Small intestine (tissue), 7 donors: ENCODE data around the gene ATRIP. TPM values are rescaled to one million over a fixed set of nuclear protein-coding genes. Genes with fewer than 3 reads are reported as not detected.

ENCODE experiments used
- DNase-seq, 2 donors: peaks; one replicate each; pipeline versions ENCODE4 v3.0.0 to v3.0.0-alpha.2; 2013
- FAIRE-seq: peaks from 2 replicates; lab custom pipeline; 2012; peaks lifted over from hg19 to GRCh38; lab: Jason Lieb, UNC
- H3K27ac ChIP-seq, 3 donors: one replicate each; pipeline ENCODE4 v1.5.1; 2013; ENCODE audit warnings: low read length in 2 of 3, mild to moderate bottlenecking in 2 of 3, control low read depth in 1 of 3, inconsistent platforms in 1 of 3, low read depth in 1 of 3, moderate library complexity in 1 of 3
- H3K27me3 ChIP-seq, 3 donors: one replicate each; pipeline ENCODE4 v1.6.1; 2013; ENCODE audit warnings: low read length in 3 of 3, inconsistent platforms in 1 of 3; ENCODE audit not compliant: control insufficient read depth in 3 of 3, insufficient read depth in 3 of 3
- H3K36me3 ChIP-seq, 3 donors: one replicate each; pipeline ENCODE4 v1.6.1; 2013; ENCODE audit warnings: low read length in 3 of 3, inconsistent platforms in 1 of 3, low read depth in 1 of 3, mild to moderate bottlenecking in 1 of 3, moderate library complexity in 1 of 3; ENCODE audit not compliant: control insufficient read depth in 3 of 3, insufficient read depth in 2 of 3
- H3K4me1 ChIP-seq, 3 donors: one replicate each; pipeline ENCODE4 v1.6.1; 2013; ENCODE audit warnings: low read length in 2 of 3, inconsistent platforms in 1 of 3, low read depth in 1 of 3, mild to moderate bottlenecking in 1 of 3, moderate library complexity in 1 of 3; ENCODE audit not compliant: control insufficient read depth in 3 of 3, insufficient read depth in 2 of 3
- H3K4me3 ChIP-seq, 3 donors: one replicate each; pipeline ENCODE4 v1.5.1; 2013; ENCODE audit warnings: low read length in 3 of 3, control low read depth in 1 of 3, inconsistent platforms in 1 of 3, low read depth in 1 of 3, mild to moderate bottlenecking in 1 of 3, moderate library complexity in 1 of 3
- H3K9me3 ChIP-seq, 2 donors: one replicate each; pipeline ENCODE4 v1.6.1; 2013; ENCODE audit warnings: low read depth in 1 of 2, low read length in 1 of 2; ENCODE audit not compliant: control insufficient read depth in 2 of 2, insufficient read depth in 1 of 2
- WGBS, 3 donors: extraction: QIAGEN DNeasy Blood & Tissue Kit; methylation state at CpG; one replicate each; pipeline ENCODE4 v1.1.7; 2013; 5-methylcytosine and 5-hydroxymethylcytosine counted together
- polyA plus RNA-seq, 4 donors: library from polyadenylated mRNA; stranded (reverse) in 3 of 4; unstranded in 1 of 4; fragments of 200-250 nt in 3 of 4; fragments of 120-200 nt in 1 of 4; gene quantifications; one replicate each; pipeline versions ENCODE4 v1.2.1 to v1.2.3, GENCODE V29; 2013
- donor health status: healthy with polysubstance abuse.
- donor health status: control.
- donor health status: control.
- donor health status: Bipolar disorder and iron deficiency.
- donor health status: healthy.

ATRIP gene
- polyA plus RNA-seq, 4 donors: 1.1 to 6.8 (median 3.2) TPM

DNA sequence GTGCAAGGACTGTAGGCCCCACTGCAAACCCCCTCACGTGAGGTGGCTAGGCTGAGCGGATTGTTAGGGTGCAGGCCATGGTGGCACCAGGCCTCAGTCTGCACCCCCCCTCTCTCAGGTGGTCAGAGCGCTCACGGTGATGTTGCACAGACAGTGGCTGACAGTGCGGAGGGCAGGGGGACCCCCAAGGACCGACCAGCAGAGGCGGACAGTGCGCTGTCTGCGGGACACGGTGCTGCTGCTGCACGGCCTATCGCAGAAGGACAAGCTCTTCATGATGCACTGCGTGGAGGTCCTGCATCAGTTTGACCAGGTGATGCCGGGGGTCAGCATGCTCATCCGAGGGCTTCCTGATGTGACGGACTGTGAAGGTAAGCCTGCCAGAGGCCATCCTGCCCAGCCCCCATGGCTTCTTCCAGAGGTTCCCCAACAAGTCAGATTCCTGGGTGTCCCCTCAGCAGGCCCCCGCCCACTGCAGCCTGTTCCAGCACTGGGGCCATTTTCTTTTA, 18.2 kb downstream of the ATRIP start:
- H3K36me3 ChIP-seq: peaks cover 0 to 80% (median 5%) of the 10 kb centered on the region in 3 donors
- peak overlapping the region; percentile 96 to 98 (median 98) for H3K27ac ChIP-seq
- no peaks in the 10 kb centered on the region for H3K27me3 ChIP-seq
- FAIRE-seq (no peak), DNase-seq (no peak)
- H3K9me3 ChIP-seq: no peaks in the 10 kb centered on the region
- H3K4me1 ChIP-seq: peaks cover 12 to 41% (median 14%) of the 10 kb centered on the region in 3 donors
- WGBS, 3 donors: 93 to 95% (median 94%) methylated on average over 17 of the region's 17 CpGs
- H3K4me3 ChIP-seq: no peak overlapping the region

GRCh38 chr3:48465237-48465530, 18.6 kb downstream of the ATRIP start:
- H3K36me3 ChIP-seq: peaks cover 0 to 80% (median 2%) of the 10 kb centered on the region in 3 donors
- WGBS, 3 donors: 17 to 47% (median 24%) methylated on average over 7 of the region's 7 CpGs
- peaks cover 13 to 45% (median 14%) of the 10 kb centered on the region in 3 donors for H3K4me1 ChIP-seq
- H3K4me3 ChIP-seq: no peak overlapping the region
- H3K9me3 ChIP-seq: no peaks in the 10 kb centered on the region
- FAIRE-seq (no peak), DNase-seq (no peak)
- no peaks in the 10 kb centered on the region for H3K27me3 ChIP-seq
- peak overlapping the region; percentile 96 to 98 (median 98) for H3K27ac ChIP-seq

DNA sequence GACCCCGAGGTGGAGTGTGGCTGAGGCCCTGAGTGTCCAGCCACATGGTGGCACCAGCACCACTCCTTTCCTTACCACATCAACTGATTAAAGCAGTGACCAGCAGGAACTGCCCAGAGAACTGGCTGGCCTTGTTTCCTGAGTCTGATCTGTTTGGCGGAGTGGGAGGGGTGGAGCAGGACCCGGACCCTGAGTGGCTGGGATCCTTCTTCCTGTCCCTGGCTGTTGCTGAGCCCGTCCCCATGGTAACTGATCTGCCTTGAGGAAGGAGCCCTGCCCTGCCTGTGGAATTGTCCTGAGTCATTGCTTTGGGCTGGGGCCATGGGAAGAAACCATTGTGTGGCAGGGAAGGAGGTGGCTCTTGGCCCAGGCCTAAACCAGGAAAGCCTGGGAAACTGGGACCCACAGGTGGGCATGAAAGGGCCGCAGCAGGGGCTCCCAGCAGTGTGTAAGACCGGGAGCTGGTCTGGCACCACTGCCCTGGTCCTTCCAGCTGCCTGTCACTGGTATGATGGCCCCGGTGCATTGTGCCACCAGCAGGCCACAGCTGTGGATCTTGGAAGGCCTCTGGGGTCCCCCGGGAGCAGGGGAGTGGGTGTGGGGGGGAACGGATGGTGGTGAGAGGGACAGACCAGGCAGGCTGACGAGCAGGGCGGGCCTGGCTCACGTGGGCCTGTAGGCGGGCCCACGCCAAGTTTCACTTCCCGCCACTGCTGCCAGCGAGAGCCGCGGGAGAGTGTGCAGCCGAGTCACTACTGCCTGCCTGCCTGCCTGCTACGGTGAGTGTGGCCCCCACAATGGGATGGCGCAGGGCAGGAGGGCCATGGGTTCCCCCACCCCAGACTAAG, 19.2 kb downstream of the ATRIP start:
- Histone ChIP-seq H3K27ac (peak overlapping the region; percentile 96 to 98 (median 98)), H3K9me3 (no peaks in the 10 kb centered on the region), H3K27me3 (no peaks in the 10 kb centered on the region), H3K4me3 (peak overlapping the region; percentile 52 to 70 (median 53)), H3K4me1 (peaks cover 14 to 51% (median 16%) of the 10 kb centered on the region in 3 donors), H3K36me3 (peaks cover 0 to 80% (median 0%) of the 10 kb centered on the region in 3 donors)
- WGBS, 3 donors: 2 to 3% (median 2%) methylated on average over 18 to 21 of the region's 21 CpGs
- FAIRE-seq: no peak
- peak; percentile 97 to 99 for DNase-seq

DNA sequence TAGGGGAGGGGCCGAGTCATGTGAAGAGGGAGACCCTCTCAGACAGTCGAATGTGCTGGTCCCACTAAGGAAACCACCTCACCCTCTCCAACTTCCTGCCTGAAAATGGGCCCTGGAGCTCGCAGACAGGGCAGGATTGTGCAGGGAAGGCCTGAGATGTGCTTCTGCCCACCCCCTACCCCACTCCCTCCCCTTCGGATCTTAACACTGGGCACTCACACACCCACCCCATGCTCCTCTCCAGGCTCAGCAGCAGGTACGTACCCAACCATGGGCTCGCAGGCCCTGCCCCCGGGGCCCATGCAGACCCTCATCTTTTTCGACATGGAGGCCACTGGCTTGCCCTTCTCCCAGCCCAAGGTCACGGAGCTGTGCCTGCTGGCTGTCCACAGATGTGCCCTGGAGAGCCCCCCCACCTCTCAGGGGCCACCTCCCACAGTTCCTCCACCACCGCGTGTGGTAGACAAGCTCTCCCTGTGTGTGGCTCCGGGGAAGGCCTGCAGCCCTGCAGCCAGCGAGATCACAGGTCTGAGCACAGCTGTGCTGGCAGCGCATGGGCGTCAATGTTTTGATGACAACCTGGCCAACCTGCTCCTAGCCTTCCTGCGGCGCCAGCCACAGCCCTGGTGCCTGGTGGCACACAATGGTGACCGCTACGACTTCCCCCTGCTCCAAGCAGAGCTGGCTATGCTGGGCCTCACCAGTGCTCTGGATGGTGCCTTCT, 20.0 kb downstream of the ATRIP start:
- DNase-seq (peak in 1 of 2 donors; percentile 29), FAIRE-seq (no peak)
- H3K27me3 ChIP-seq: no peaks in the 10 kb centered on the region
- peak overlapping the region; percentile 96 to 98 (median 98) for H3K27ac ChIP-seq
- 6 to 19% (median 6%) methylated on average over 19 of the region's 19 CpGs for WGBS, 3 donors
- no peaks in the 10 kb centered on the region for H3K9me3 ChIP-seq
- peak overlapping the region; percentile 52 to 70 (median 53) for H3K4me3 ChIP-seq
- H3K36me3 ChIP-seq: peaks cover 0 to 77% (median 0%) of the 10 kb centered on the region in 3 donors
- H3K4me1 ChIP-seq: peaks cover 14 to 56% (median 16%) of the 10 kb centered on the region in 3 donors

- H3K4me3 ChIP-seq: peak overlapping the region; percentile 52 to 70 (median 53)
- WGBS, 3 donors: 59 to 74% (median 65%) methylated on average over 9 of the region's 9 CpGs
- no peak for DNase-seq
- peaks cover 0 to 74% (median 0%) of the 10 kb centered on the region in 3 donors for H3K36me3 ChIP-seq
- H3K27me3 ChIP-seq: no peaks in the 10 kb centered on the region
- H3K4me1 ChIP-seq: peaks cover 16 to 62% (median 16%) of the 10 kb centered on the region in 3 donors
- peak overlapping the region; percentile 96 to 98 (median 98) for H3K27ac ChIP-seq
- no peak for FAIRE-seq
- no peaks in the 10 kb centered on the region for H3K9me3 ChIP-seq
Measured at GRCh38 chr3:48467110-48467454, 20.5 kb downstream of the ATRIP start.

GRCh38 chr3:48467473-48468267, 21.1 kb downstream of the ATRIP start:
- no peaks in the 10 kb centered on the region for H3K9me3 ChIP-seq
- FAIRE-seq (no peak), DNase-seq (no peak)
- peak overlapping the region; percentile 56 to 98 (median 96) for H3K27ac ChIP-seq
- peaks cover 0 to 74% (median 0%) of the 10 kb centered on the region in 3 donors for H3K36me3 ChIP-seq
- no peak overlapping the region for H3K4me3 ChIP-seq
- H3K4me1 ChIP-seq: peaks cover 16 to 62% (median 16%) of the 10 kb centered on the region in 3 donors
- WGBS, 3 donors: 49 to 56% (median 52%) methylated on average over 7 of the region's 7 CpGs
- no peaks in the 10 kb centered on the region for H3K27me3 ChIP-seq

DNA sequence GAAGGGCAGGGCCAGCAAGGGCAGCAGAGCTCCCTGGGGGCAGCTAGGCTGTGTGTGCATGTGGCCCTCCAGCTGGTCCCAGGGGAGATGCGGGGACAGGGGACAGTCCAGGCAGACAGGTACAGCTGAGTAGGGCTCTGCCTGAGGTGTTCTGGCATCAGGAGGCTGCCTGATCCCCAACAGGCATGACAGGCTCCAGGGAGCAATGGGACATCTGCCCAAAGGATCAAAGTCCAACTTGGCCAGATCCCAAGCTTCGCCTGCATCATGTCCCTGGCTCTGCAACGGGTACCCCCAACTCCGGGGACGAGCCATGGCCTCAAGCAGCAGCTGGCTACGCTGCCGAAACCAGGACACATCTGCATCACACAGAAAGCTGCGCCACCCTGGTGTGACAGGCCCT, 21.8 kb downstream of the ATRIP start:
- Histone ChIP-seq H3K27me3 (no peaks in the 10 kb centered on the region), H3K27ac (peak overlapping the region; percentile 8 to 56 (median 51)), H3K4me3 (no peak overlapping the region), H3K4me1 (peaks cover 16 to 64% (median 17%) of the 10 kb centered on the region in 3 donors), H3K36me3 (peaks cover 0 to 68% (median 0%) of the 10 kb centered on the region in 3 donors), H3K9me3 (no peaks in the 10 kb centered on the region)
- 5 to 53% (median 39%) methylated on average over 8 of the region's 8 CpGs for WGBS, 3 donors
- no peak for FAIRE-seq
- DNase-seq: peak; percentile 55 to 84
